ENCODE measurements around the gene CPN1.
A peak's percentile ranks its signal among the peaks of the same experiment; 100 is the strongest.

CPN1 gene

DNA sequence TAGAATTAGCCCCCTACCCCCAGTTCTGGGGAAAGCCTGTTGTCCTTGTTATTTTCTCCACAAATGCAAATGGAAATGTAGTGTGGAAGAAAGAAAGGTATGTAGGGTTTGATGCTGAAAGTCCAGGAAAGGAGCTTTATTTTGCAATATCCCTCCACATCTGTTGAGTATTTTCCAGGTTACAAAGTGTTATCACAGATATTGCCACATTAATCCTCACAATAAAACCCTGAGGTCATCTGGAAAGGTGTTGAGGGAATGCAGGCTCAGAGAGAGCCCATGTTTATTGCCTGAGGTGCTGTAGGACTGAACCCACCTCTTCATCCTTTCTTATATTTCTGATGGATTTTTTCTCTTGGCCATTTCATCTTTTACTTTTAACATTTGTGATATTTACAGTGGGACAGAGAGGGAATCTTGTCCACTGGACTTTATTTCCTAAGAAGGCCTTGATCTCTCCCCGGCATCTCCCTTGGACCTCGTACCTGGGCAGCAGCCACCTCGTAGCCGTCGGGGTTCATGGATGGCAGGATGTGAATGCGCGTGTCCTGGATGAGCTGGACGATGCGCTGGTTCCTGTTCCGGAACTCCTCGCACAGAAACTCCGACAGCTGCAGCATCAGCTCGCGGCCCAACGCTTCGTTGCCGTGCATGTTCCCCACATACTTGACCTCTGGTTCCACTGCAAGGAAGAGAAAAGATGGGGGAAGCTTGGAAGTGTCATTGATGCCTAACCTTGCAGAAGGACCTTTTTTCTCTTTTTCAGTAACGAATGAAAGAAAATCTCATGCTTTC lies 6.0 kb downstream of the CPN1 start:
- DNase-seq, result no peak

DNA sequence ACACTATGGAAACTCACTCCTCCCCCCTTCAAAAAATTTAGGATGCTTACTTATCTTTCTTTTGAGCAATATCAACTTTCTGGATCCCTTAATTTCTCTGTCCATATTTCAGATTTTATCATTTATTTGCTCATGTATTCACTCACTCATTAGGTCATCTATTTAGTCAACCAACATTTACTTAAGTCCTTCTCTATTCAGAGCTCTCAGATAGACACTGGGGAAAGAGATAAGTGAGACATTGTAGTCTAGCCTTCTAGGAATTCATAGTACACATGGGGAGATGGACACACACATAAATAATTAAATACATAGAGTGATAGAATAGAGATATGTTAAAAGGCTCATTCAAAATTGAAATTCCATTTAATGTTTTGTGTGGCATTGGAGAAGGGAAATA lies 9.2 kb downstream of the CPN1 start:
- DNase-seq, result no peak

DNA sequence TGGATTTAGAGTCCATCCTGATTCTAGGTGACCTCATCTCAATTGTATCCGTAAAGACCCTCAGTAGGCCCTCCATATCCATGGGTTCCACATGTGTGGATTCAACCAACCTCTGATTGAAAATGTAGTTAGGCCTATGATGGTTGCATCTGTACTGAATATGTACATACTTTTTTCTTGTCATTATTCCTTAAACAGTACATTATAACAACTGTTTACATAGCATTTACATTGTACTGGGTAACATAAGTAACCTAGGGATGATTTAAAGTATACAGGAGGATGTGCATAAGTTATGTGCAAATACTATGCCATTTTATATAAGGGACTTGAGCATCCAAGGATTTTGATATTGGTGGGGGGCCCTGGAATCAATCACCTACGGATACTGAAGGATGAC lies 10.1 kb downstream of the CPN1 start:
- DNase-seq, result no peak

DNA sequence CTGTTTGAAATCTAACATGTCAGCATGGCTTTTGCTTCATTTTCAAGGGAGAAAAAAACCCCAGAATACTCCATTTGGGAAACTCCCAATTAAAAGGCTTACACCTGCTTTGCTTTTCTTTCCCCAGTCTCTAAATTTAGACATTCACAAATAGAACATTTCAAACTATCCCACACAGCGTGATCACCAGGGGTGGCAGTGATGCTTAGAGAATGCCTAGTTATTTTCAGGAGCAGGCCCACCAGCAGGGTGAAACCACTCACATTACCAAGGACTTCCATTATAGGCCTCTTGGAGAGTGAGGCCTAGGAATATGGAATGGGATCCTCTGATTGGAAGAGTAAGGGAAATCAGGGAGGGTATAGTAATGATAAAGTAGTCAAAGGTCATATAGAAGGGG lies 14.2 kb downstream of the CPN1 start:
- no peak for DNase-seq

DNA sequence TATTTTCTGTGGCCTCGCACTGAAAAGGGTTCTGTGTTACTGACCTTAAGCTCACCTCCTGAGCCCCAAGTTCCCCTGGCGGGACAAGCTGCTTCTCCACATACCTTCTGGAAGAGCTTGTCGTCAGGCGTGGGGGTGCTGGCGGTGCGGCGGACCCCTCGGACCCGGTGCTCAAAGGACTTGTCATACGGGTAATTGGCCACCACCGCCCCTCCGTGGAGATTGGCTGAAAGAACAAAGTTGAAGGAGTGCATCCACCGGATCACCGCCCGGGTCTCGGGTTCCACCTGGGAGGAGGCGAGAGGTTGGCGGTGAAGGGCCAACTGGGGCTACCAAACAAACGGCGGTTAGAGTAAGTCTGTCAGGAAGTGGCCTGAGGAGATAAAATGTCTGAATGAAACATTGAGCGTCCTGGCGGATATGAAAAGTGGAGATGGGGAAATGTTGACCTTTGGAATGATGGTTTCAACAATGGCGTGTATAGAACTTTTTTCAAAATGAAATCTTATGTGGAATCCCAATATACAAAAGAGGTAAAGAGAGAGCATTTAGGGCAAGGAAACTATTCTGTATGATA lies 16.5 kb downstream of the CPN1 start:
- no peak for DNase-seq

DNA sequence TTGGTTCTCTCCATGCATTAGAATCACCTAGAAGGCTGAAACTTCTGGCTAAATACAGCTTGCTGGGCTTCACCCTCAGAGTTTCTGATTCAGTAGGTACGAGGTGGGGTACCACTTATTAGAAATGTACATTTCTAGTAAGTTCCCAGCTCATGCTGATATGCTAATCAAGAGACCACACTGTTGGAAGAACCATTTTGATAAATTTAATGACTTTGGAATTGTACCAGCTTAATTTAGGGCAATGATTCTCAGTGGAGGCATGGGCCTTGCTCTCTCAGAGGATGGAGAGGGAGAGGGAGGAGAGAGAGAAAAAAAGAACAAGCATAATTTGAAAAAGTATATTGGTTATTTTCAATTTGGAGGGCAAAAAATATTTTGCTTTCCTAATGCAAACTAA lies 20.3 kb downstream of the CPN1 start:
- DNase-seq, result no peak

DNA sequence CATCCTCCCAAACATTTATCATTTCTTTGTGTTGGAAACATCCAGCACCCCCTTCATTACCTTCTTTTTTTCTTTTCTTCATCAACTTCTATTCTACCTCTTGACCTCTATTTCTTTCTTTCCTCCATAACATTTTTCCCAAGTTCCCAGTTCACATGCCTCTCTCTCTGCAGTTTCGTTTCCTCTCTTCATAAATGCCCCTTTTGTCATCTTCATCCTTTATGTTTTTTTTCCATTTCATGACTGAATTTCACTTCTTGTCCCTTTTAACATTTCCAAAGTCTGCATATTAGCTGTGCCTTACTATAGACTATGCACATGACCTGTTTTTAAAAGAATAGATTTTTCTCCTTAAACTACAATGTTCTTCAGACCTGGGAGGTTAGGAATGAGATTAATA lies 23.7 kb downstream of the CPN1 start:
- DNase-seq, result no peak

DNA sequence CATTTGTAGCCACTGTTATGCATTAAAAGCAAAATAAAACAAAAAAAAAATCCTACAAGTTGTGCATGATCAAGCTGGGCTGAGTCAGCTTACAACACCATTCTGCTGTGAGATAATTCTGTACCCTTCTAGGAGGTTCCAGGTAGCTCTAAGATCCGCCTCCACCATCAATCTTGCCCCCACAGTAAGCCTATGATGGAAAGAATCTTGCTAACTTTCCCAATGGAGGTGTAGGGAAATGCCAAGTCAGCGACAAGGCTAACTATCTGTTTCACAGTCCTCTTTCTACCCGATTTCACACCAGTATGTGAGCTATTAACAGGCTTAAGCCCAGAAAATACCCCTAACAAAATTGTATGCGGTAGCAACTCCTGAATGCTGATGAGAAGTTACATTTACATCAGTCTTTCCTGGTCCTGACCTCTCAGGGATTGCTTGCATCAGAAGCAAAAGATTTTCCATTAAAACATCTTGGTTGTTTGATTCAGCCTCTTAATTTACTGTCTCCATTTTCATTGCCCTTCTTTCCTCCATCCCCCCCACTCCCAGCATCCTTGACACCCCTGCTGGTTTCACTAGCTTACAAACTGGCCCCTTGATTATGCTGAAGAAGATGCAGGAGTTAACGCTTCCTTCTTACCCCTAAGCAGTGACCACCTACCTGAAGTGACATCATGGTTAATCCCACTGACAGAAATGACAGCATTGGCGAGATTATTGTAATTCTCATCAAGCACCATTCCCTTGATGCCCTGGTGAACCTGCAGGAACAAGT lies 27.8 kb downstream of the CPN1 start:
- no peak for DNase-seq

DNA sequence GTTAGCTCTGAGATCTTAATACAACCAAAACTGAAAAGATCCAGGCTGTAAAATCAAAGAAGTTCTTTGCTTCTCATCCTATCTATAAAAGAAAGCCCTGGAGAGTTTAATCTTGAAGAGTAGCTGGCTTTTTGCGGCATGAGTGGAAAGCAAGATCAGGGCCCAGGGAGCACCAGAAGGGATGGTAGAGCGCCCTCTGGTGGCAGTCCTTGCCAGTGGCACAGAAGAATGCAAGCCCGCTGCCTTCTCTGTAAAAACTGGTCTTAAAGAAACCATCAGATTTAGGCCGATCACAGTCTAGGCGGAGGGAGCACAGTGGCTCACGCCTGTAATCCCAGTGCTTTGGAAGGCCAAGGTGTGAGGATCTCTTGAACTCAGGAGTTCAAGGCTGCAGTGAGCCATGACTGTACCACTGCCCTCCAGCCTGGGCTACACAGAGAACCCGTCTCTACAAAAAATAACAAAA lies 35.6 kb downstream of the CPN1 start:
- DNase-seq, result peak; percentile 67 to 86

DNA sequence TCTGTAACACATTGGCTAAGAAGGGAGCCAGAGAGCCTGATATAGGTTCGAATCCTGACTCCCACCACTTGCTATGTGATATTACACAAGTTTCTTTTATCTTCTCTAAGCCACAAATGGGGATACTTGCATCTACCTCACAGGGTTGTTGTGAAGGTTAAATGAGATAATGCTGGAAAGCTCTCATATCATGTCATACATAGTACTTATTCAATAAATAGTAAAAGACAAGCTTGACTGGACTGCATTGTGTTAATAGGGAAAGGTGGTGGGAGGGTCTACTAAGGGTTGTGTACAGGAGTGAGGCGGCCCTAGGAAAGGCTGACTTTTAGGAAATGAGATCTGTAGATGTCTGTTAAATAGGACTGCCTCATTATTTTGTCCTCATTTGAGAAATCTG lies 36.1 kb downstream of the CPN1 start:
- DNase-seq, result no peak

DNA sequence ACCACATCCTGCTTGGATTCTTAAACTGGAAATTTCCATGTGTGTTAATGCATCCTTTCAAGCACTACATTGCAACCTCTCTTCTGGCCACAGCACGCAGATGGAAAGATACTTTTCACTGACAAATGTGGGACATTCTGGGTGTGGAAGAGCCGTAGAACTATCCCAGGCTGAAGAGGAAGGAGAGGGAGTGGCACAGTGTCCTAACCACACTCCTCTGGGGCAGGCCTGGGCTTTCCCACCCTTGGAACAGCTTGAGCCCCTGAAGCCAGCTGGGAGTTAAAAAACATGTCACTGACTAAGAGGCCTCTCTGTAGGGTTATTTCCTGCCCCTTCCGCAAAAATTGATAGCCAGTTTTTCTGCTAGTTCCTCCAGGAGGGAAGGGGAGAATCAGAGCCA lies 37.9 kb downstream of the CPN1 start:
- no peak for DNase-seq

DNA sequence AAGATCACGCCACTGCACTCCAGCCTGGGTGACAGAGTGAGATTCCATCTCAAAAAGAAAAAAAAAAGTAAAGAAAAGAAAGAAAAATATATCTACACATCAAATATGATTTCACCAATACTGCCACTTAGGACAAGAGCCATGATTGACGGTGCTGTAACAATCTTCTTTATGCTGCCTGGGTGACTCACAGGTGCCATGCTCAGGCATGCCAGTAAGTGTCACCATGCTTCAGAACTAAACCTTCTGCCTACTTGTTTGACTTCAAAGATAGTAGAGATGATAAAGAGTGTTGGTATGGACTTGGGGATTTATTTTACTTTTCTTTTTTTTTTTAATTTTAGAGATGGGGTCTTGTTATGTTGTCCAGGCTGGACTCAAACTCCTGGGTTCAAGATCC lies 38.3 kb downstream of the CPN1 start:
- peak in 1 of 2 experiments; percentile 12 for DNase-seq

DNA sequence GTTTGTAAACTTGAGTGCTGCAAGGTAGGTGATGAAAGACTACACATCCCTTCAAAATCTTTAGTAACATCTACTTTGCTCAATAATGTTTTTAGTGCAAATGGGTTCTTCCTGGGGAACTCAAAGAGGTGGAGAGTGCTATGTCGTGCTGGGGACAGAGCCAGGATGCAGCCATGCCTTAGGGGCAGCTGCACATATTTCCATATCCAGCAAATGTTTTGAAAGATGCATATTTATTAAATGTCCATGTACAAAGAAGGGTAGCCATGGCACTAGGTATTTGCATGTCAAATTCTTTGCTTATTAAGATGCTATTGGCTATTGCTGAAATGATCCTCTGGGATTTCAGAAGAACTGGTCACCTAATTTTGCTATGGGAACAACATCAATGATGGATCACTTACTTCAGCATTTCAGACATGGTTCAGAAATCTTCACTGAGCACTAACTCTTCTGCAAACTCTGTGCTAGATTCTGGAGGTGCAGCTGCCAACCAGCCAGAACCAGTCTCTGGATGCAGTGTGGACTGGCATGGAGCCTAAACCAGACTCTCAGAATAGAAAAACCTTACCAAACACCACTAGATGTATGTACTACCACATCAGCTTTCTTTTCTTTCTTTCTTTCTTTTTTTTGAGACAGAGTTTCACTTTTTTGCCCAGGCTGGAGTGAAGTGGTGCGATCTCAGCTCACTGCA lies 40.2 kb downstream of the CPN1 start:
- no peak for DNase-seq

DNA sequence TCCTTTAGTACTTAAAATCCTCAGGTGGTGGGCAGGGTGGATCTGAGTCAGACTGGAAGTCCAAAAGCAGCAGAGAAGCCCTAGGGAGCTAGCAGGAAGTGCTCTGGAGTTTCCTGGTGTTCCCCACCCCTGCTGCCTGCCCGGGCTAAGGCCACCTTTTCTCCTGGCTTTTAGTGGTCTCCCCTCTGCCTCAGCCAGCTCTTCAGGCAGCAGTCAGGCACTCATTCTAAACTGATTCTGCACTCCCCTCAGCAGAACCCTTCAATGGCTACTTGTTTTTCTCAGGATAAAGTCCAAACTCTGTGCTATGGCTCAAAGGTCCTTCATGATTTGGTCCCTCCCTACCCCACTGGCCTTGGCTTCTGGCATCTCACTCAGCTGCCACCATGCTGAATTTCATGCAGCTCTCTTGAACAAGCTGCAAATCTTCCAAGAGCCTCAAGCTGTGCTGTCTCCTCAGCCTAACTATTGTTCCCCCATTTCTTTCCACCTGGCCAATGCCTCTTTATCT lies 43.1 kb downstream of the CPN1 start:
- no peak for DNase-seq

DNA sequence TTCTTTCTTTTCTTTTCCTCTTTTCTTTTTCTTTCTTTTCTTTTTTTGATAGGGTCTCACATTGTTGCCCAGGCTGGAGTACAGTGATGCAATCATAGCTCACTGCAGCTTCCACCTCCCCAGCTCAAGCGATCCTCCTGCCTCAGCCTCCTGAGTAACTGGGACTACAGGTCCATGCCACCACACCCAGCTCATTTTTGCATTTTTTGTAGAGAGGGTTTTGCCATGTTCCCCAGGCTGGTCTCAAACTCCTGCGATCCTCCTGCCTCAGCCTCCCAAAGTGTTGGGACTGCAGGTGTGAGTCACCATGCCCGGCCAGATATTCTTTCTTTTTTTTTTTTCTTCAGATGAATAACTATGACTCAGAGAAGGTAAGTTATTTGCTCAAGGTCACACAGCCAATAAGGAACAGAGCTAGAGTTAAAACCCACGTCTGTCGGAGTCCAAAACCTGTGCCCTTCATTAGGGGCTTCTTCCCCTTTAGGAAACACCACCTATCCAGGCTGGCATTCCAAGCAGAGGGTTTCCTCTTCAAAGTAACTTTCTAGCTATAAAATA lies 43.8 kb downstream of the CPN1 start:
- no peak for DNase-seq

DNA sequence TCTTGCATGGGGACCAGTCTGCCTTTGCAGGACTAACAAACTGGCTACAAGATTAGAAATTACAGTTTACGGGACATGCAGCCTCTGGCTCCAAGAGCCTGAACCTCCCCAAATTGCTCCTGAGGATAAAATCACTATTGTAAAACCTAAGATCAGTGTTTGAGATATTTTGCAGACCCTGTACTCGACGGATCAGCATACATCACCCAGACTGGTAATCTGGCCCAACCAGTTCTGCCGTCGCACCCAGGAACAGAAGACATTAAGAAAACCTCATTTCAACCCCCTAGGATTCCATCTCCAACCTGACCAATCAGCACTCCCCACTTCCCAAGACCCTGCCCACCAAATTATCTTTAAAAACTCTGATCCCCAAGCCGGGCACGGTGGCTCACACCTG lies 44.8 kb downstream of the CPN1 start:
- DNase-seq, result no peak

DNA sequence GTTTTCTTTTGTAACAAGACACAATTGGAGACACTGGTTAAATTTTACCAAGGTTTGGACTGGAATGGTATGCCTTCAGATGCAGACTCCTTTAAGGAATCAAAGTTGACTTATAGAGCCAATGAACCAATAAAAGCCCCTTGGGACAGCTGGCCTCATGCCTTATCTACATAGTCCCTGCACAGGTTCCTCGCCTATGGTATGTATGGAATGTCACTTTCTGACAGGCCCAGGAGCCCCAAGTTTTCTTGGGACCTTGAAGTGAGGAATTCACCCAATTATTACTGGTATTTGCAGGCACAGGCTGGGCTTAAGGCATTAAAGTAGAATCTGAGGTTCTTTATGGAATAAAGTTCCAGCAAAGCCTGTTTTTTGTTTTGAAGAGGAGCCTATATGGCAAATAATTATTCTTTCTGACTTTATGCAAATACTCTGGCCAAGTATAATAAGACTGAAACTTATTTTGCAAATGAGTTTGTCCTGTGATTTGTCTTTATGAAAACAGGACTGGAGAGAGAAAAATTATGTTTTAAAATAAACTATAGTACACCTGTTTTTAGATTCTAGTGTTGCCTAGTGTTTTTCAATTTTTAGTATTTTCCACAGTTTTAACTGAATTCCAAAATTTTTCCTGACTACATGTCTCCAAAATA lies 47.8 kb downstream of the CPN1 start:
- DNase-seq, result no peak

DNA sequence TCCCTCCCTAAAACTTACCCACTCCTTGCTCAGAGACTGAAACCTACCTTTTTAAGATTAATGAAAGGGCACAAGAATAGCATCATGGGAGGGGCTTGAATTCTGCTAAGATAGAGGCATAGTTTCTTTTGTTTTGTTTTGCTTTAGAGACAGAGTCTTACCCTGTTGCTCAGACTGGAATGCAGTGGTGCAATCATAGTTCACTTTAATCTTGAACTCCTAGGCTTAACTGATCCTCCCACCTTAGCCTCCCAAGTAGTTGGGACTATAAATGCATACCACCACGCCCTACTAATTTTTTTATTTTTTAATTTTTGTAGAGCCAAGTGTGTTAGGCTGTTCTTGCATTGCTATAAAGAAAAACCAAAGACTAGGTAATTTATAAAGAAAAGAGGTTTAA lies 54.3 kb downstream of the CPN1 start:
- no peak for DNase-seq

DNA sequence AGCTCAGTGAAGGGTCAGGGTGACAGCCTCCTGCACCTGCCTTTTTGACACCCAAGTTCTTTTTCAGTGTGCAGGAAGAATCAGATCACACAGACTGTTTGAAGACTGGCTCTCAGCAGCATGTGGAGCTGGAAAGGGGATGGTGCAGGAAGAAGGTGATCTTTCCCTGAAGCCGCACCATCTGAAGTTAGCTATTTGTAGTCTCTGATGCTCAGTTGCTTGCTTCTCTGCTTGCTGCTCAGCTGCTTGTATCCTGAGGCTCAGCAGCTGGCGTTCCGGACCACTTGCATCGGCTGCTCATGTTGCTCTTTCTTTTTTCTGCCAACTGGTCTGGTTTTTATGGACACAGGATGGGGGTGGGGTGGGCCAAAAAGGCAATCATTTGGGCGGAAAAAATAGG lies 56.1 kb downstream of the CPN1 start:
- DNase-seq, result no peak

DNA sequence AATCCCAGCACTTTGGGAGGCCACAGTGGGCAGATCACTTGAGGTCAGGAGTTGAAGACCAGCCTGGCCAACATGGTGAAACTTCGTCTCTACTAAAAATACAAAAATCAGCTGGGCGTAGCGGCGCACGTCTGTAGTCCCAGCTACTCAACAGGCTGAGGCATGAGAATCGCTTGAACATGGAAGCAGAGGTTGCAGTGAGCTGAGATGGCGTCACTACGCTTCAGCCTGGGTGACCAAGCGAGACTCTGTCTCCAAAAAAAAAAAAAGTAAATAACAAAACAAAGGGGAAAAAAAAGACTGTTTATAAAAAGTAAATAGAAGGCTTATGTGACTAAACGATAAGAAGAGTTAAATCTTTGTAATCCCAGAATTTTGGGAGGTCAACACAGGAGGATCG lies 56.9 kb downstream of the CPN1 start:
- no peak for DNase-seq

DNA sequence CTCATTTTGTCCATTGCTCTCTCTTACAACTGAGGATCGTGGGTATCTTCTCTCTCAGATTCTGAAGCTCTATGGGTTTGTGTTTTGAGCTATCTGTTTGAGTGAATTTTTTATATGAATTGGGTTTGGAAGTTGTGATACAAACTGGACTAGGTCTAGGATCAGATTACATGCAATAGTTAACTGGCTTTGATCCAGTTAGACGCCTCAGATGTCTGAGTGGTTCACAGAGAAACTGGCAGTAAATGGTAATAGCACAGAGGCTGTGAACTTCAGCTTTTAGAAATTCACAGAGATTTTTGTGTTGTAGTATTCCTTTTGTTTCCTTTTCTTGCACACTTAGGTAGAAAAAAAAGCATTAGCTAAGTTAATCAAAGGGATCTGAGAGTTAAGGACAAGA lies 59.3 kb downstream of the CPN1 start:
- DNase-seq, result no peak

DNA sequence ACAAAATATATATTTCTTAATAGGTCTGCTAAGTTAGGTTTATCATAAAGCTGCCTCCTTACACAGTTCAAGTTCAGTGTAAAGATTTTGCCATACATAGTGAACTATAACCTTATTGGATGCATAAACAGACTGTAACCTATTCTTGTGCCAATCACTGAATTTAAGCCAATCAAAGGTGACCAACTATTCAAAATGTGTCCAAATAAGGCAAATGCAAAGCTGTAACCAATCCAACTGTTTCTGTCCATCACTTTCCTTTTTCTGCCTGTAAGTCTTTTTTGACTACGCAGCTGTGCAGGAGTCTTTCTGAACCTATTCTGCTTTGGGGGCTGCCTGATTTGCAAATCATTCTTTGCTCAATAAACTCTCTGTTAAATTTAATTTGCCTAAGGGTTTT lies 60.3 kb downstream of the CPN1 start:
- DNase-seq, result no peak
